T-cell (primary cell): Measurements from ENCODE around the gene TMEM271. TPM values are rescaled to one million over a fixed set of nuclear protein-coding genes. Genes with fewer than 3 reads are reported as not detected.
A peak's percentile ranks its signal among the peaks of the same experiment; 100 is the strongest.

Experiments used
- ATAC-seq, 4 experiments: fragments of 200-7000 bp in 3 of 4; fragments of 150-1000 bp in 1 of 4; cut with Tn5 transposase; replicated peaks in 1 of 4; 1 replicate in 3 of 4; 2 replicates in 1 of 4; pipeline ENCODE4 v1.10.0; 2021; ENCODE audit warnings: moderate library complexity in 3 of 4, mild to moderate bottlenecking in 2 of 4, moderate number of reproducible peaks in 1 of 4
- CTCF ChIA-PET, 2 donors: fragments of 300-600 bp; sonication (Branson Sonifier 250); formaldehyde crosslinking; loops; one replicate each; lab custom pipeline; 2022; ENCODE audit warnings: antibody characterized with exemption in 2 of 2; lab: Charles Lee
- POLR2A ChIA-PET, 2 donors: fragments of 300-600 bp; sonication (Branson Sonifier 250); formaldehyde crosslinking; loops; one replicate each; lab custom pipeline; 2022; ENCODE audit warnings: antibody characterized with exemption in 2 of 2; lab: Charles Lee
- DNase-seq, 35 experiments: peaks; one replicate each; pipeline versions ENCODE4 v3.0.0 to v3.0.0-alpha.2; 2013 to 2023
- H3K27ac ChIP-seq: one replicate; pipeline ENCODE4 v1.5.1; 2013; ENCODE audit warnings: low read length
- H3K27me3 ChIP-seq, 2 experiments: replicated peaks in 1 of 2; 1 replicate in 1 of 2; 2 replicates in 1 of 2; pipeline versions ENCODE4 v1.6.1 to v1.7.0; 2013; ENCODE audit warnings: low read length in 1 of 2, mixed read lengths in 1 of 2; ENCODE audit not compliant: control insufficient read depth in 2 of 2, insufficient read depth in 2 of 2; ENCODE audit errors: extremely low read depth in 1 of 2
- H3K36me3 ChIP-seq, 2 donors: 1 replicate in 1 of 2; 2 replicates in 1 of 2; pipeline versions ENCODE4 v1.6.1 to v1.7.0; 2013; ENCODE audit warnings: low read length in 1 of 2; ENCODE audit not compliant: control insufficient read depth in 2 of 2, insufficient read depth in 1 of 2; ENCODE audit errors: extremely low read depth in 1 of 2
- H3K4me1 ChIP-seq, 2 experiments: 1 replicate in 1 of 2; 2 replicates in 1 of 2; pipeline versions ENCODE4 v1.6.1 to v1.7.0; 2013; ENCODE audit warnings: low read length in 2 of 2, mixed read lengths in 1 of 2; ENCODE audit not compliant: insufficient read depth in 2 of 2, control insufficient read depth in 1 of 2; ENCODE audit errors: extremely low read depth in 1 of 2
- H3K4me3 ChIP-seq, 2 donors: 1 replicate in 1 of 2; 2 replicates in 1 of 2; pipeline versions ENCODE4 v1.5.1 to v1.7.0; 2013; ENCODE audit warnings: mild to moderate bottlenecking in 2 of 2, low read length in 1 of 2, moderate library complexity in 1 of 2; ENCODE audit not compliant: control insufficient read depth in 1 of 2; ENCODE audit errors: extremely low read depth in 1 of 2
- H3K9me3 ChIP-seq: 2 replicates; pipeline ENCODE4 v1.7.0; 2013
- H3K27ac Mint-ChIP-seq, 2 donors: one replicate each; pipeline ENCODE4 v1.8.0; 2020 to 2021; ENCODE audit warnings: mild to moderate bottlenecking in 2 of 2, mixed read lengths in 2 of 2
- H3K27me3 Mint-ChIP-seq, 2 donors: one replicate each; pipeline ENCODE4 v1.8.0; 2021 to 2022; ENCODE audit warnings: mixed read lengths in 2 of 2
- H3K36me3 Mint-ChIP-seq: one replicate; pipeline ENCODE4 v1.8.0; 2021; ENCODE audit warnings: mixed read lengths
- H3K4me1 Mint-ChIP-seq, 3 donors: one replicate each; pipeline ENCODE4 v1.8.0; 2020 to 2022; ENCODE audit warnings: mixed read lengths in 3 of 3, mild to moderate bottlenecking in 1 of 3
- H3K4me3 Mint-ChIP-seq, 3 donors: one replicate each; pipeline ENCODE4 v1.8.0; 2020 to 2022; ENCODE audit warnings: mild to moderate bottlenecking in 3 of 3, mixed read lengths in 3 of 3, moderate library complexity in 3 of 3
- H3K9me3 Mint-ChIP-seq, 3 donors: one replicate each; pipeline ENCODE4 v1.8.0; 2020 to 2022; ENCODE audit warnings: mixed read lengths in 3 of 3
- WGBS: methylation state at CpG from one replicate; pipeline ENCODE4 v1.1.5; 2013; ENCODE audit warnings: missing lambda C conversion rate; ENCODE audit not compliant: insufficient coverage; 5-methylcytosine and 5-hydroxymethylcytosine counted together
- total RNA-seq, 35 experiments: library from RNA in 6 of 35; stranded (reverse) in 6 of 35; fragments of 120-200 nt in 1 of 35; gene quantifications; one replicate each; pipeline versions ENCODE4 v1.2.1 to v1.2.4 and lab custom pipeline; 2013 to 2026

TMEM271 gene
- total RNA-seq, 5 donors from 2014 or later (not counting 1 experiment from before 2014, with no cell fraction given) = not detected

DNA sequence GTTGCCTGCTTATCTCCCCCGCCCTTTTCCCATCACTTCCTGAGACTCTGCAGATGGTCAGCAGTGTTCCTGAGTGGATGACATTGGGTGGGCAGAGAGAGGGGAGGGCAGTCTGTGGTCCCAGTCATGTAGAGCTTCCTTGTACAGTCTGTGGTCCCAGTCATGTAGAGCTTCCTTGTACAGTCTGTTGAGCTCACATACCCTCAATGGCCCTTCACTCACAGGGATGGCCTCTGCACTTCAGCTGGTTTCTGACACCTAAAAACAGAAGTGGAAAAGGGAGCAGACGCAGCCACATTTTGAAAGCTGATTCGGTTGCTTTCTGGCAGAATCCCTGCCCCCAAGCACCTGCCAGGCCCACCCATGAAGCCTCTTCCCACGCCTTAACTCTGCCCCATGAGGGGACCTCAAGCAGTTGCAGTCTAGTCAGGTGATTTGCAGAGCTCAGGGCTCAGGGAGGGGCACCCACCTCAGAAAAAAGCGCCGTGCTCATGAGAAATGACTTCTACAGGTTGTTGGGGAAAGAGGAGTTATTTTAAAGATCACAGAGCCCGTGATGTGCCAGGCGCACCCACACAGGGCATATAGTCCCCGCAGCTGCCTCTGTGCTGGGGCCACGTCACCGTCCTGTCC, 3.6 kb upstream of the TMEM271 start:
- no peaks in the 10 kb centered on the region for H3K36me3 Mint-ChIP-seq
- peaks cover 42 to 52% of the 10 kb centered on the region in 2 donors for H3K27me3 Mint-ChIP-seq
- H3K27me3 ChIP-seq = peaks cover 21 to 42% of the 10 kb centered on the region in 2 experiments
- CTCF ChIA-PET = no interaction called here
- H3K27ac Mint-ChIP-seq = no peak overlapping the region
- no peak overlapping the region for H3K4me3 Mint-ChIP-seq
- peaks cover 6 to 17% (median 10%) of the 10 kb centered on the region in 3 donors for H3K9me3 Mint-ChIP-seq
- peaks cover 0 to 14% of the 10 kb centered on the region in 2 experiments for H3K4me1 ChIP-seq
- H3K4me1 Mint-ChIP-seq = peaks cover 5 to 11% (median 11%) of the 10 kb centered on the region in 3 donors
- H3K36me3 ChIP-seq = no peaks in the 10 kb centered on the region
- no peak overlapping the region for H3K4me3 ChIP-seq
- POLR2A ChIA-PET = no interaction called here
- 25% methylated on average over 7 of the region's 11 CpGs for WGBS
- H3K9me3 ChIP-seq = peaks cover 3% of the 10 kb centered on the region
- ATAC-seq (no peak), DNase-seq (no peak)
- H3K27ac ChIP-seq = no peak overlapping the region

DNA sequence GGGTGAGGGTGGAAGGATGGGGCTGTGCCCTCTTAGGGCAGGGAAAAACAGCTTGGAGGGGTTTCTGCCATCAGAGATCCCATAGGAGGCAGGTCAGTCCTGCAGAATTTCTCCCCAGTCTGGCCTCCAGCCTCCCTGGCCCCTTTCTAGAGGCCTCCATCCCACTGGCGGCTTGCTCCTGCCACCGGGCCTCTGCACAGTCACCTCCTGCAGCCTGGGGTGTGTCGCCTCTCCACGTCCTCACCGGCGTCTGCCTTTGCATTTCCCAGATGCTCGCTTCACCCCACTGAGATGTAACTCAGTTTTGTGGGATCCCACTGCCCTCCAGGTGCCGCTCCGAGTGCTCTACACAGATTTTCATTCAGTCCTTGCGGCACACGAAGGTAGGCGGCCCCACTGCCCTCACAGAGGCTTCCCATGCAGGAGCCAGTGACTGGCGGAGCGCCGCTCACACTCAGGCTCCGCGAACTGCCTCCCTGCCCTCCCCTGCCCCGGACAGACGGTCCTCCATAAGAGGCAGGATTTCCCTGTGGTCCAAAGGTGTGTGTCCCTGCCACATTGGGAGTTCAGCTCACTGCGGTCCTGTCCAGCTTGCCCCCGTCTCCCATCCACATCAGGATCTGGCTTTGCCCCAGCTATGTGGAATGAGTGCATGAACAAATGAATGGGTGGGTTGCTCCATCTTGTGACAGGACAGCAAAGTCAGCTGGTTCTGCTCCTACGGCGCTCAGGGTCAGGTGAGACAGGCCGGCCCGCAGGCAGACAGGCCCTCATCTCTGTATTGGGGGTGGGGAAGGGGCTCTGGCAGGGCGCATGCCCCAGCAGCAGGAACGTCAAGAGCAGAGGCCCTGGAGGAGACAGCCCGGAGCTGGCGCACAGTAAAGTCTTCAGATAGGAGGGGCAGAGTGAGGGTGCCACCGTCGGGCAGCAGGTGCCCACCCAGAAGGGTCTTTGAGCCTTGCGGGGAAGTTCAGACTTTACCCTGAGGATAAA, 2.7 kb upstream of the TMEM271 start:
- H3K36me3 ChIP-seq = no peaks in the 10 kb centered on the region
- H3K9me3 ChIP-seq = peaks cover 1% of the 10 kb centered on the region
- peaks cover 44 to 54% of the 10 kb centered on the region in 2 donors for H3K27me3 Mint-ChIP-seq
- H3K4me3 Mint-ChIP-seq = peak overlapping the region in 1 of 3 donors; percentile 23
- ChIA-PET POLR2A (no interaction called here), CTCF (no interaction called here)
- peaks cover 0 to 10% (median 4%) of the 10 kb centered on the region in 3 donors for H3K9me3 Mint-ChIP-seq
- ATAC-seq = no peak
- H3K27me3 ChIP-seq = peaks cover 24 to 46% of the 10 kb centered on the region in 2 experiments
- H3K27ac ChIP-seq = no peak overlapping the region
- no peaks in the 10 kb centered on the region for H3K36me3 Mint-ChIP-seq
- DNase-seq = no peak
- WGBS = 23% methylated on average over 30 of the region's 32 CpGs
- no peak overlapping the region for H3K4me3 ChIP-seq
- no peak overlapping the region for H3K27ac Mint-ChIP-seq
- peaks cover 0 to 14% of the 10 kb centered on the region in 2 experiments for H3K4me1 ChIP-seq
- H3K4me1 Mint-ChIP-seq = peaks cover 13 to 15% (median 13%) of the 10 kb centered on the region in 3 donors

DNA sequence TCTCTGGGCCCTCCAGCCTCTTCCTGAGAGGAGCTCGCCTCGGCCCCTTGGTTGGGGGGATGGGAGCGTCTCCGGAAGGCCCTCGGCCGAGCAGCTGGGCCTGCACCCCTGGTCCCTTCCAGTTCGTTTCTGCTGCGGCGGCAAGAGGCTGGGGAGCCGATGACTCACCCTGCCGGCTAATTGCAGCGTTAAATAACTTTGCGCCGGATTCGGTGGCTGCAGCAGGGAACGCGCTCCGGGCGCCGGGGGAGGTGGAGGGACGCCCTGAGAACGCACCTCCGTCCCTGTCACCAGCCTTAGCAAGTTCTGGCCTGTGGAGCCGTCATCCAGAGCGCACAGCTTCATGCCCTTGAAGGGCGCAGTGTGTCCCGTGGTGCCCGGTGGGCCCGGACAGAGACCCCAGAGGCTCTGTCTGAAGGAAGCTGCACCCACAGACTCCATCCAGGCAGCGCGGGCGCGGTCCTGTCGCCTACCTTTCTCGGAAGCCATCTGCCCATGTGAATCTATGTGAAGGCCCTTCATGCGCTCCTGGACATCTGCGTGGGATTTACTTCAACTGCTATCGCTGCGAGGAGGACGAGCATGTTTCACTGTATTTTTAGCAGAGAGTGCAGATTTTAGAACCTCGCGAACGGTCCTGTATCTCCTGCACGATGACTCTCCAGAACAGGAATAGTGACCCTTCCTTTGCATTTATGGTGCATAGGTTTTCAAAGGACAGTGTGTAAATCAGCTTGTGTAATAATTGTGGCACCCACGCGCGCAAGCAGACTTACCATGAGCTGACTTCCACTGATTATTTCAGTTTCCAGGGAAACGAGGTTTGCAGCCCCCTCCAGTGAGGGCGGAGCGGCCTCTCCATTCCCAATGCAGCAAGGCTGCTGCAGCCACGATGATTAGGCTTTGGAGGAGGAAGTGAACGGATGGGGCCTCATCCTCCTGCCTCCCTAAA, 1.7 kb upstream of the TMEM271 start:
- H3K27me3 Mint-ChIP-seq = peaks cover 49 to 61% of the 10 kb centered on the region in 2 donors
- Histone ChIP-seq H3K4me1 (peaks cover 0 to 14% of the 10 kb centered on the region in 2 experiments), H3K4me3 (no peak overlapping the region), H3K36me3 (no peaks in the 10 kb centered on the region), H3K27me3 (peaks cover 32 to 53% of the 10 kb centered on the region in 2 experiments), H3K27ac (no peak overlapping the region), H3K9me3 (no peaks in the 10 kb centered on the region)
- no peak for ATAC-seq
- WGBS = 6% methylated on average over 42 of the region's 52 CpGs
- peak overlapping the region in 1 of 2 donors; percentile 1 for H3K27ac Mint-ChIP-seq
- ChIA-PET CTCF (no interaction called here), POLR2A (no interaction called here)
- no peaks in the 10 kb centered on the region for H3K36me3 Mint-ChIP-seq
- peaks cover 0 to 5% (median 2%) of the 10 kb centered on the region in 3 donors for H3K9me3 Mint-ChIP-seq
- H3K4me3 Mint-ChIP-seq = peak overlapping the region in 1 of 3 donors; percentile 72
- H3K4me1 Mint-ChIP-seq = peaks cover 13 to 15% (median 15%) of the 10 kb centered on the region in 3 donors
- no peak for DNase-seq

GRCh38 chr4:576991-577498, 950 bp upstream of the TMEM271 start:
- peaks cover 55 to 65% of the 10 kb centered on the region in 2 donors for H3K27me3 Mint-ChIP-seq
- POLR2A ChIA-PET = no interaction called here
- H3K4me1 ChIP-seq = peaks cover 0 to 14% of the 10 kb centered on the region in 2 experiments
- no peak overlapping the region for H3K4me3 ChIP-seq
- H3K27me3 ChIP-seq = peaks cover 32 to 59% of the 10 kb centered on the region in 2 experiments
- H3K36me3 ChIP-seq = no peaks in the 10 kb centered on the region
- H3K27ac Mint-ChIP-seq = peak overlapping the region in 1 of 2 donors; percentile 15
- no peak for DNase-seq
- WGBS = 3% methylated on average over 33 of the region's 37 CpGs
- no peak for ATAC-seq
- H3K36me3 Mint-ChIP-seq = no peaks in the 10 kb centered on the region
- CTCF ChIA-PET = no interaction called here
- H3K9me3 Mint-ChIP-seq = peaks cover 0 to 5% (median 0%) of the 10 kb centered on the region in 3 donors
- no peaks in the 10 kb centered on the region for H3K9me3 ChIP-seq
- no peak overlapping the region for H3K27ac ChIP-seq
- peaks cover 13 to 15% (median 15%) of the 10 kb centered on the region in 3 donors for H3K4me1 Mint-ChIP-seq
- H3K4me3 Mint-ChIP-seq = peak overlapping the region; percentile 50 to 72 (median 59)

GRCh38 chr4:575281-576141, 584 bp downstream of the TMEM271 start:
- Histone ChIP-seq H3K9me3 (no peaks in the 10 kb centered on the region), H3K27ac (no peak overlapping the region), H3K4me3 (no peak overlapping the region), H3K4me1 (peaks cover 0 to 14% of the 10 kb centered on the region in 2 experiments), H3K27me3 (peaks cover 32 to 68% of the 10 kb centered on the region in 2 experiments), H3K36me3 (no peaks in the 10 kb centered on the region)
- DNase-seq (peak in 2 of 35 experiments; percentile 10 to 13), ATAC-seq (no peak)
- H3K27me3 Mint-ChIP-seq = peaks cover 54 to 68% of the 10 kb centered on the region in 2 donors
- no peaks in the 10 kb centered on the region for H3K36me3 Mint-ChIP-seq
- peaks cover 0 to 4% (median 0%) of the 10 kb centered on the region in 3 donors for H3K9me3 Mint-ChIP-seq
- ChIA-PET CTCF (no interaction called here), POLR2A (no interaction called here)
- H3K4me1 Mint-ChIP-seq = peaks cover 13 to 15% (median 15%) of the 10 kb centered on the region in 3 donors
- no peak overlapping the region for H3K4me3 Mint-ChIP-seq
- 5% methylated on average over 119 of the region's 127 CpGs for WGBS
- H3K27ac Mint-ChIP-seq = no peak overlapping the region
